ENCODE results near the gene LMO1.

DNA sequence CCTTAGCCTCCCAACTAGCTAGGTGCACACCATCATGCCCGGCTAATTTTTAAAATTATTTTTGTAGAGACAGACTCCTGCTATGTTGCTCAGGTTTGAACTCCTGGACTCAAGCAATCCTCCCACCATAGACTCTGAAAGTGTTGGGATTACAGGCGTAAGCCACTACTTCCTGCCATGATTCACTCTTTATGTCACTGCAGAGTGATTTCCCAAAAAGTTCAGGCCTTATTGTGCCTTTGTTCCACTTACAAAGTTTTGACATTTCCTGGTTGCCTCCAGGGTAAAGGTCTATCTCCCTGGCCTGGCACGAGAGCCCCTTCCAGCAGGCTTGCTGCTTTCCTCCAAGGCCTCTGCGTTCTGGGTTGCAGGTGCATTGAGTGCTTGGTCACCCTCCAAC, 50.3 kb downstream of the LMO1 start:
- TF ChIP-seq, protein P1, sequence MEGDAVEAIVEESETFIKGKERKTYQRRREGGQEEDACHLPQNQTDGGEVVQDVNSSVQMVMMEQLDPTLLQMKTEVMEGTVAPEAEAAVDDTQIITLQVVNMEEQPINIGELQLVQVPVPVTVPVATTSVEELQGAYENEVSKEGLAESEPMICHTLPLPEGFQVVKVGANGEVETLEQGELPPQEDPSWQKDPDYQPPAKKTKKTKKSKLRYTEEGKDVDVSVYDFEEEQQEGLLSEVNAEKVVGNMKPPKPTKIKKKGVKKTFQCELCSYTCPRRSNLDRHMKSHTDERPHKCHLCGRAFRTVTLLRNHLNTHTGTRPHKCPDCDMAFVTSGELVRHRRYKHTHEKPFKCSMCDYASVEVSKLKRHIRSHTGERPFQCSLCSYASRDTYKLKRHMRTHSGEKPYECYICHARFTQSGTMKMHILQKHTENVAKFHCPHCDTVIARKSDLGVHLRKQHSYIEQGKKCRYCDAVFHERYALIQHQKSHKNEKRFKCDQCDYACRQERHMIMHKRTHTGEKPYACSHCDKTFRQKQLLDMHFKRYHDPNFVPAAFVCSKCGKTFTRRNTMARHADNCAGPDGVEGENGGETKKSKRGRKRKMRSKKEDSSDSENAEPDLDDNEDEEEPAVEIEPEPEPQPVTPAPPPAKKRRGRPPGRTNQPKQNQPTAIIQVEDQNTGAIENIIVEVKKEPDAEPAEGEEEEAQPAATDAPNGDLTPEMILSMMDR (IDR thresholded peaks at IDR 0.05) = no peak
- no peak for TF ChIP-seq POLR2A (IDR thresholded peaks at IDR 0.05)

All from testis (tissue), 2 donors.